GM21528 (cell line): ENCODE data around the gene NCKAP5.

ENCODE experiments used
- ATAC-seq: cut with Tn5 transposase; IDR thresholded peaks from one replicate; pipeline ENCODE4 v1.9.1; 2021; ENCODE audit warnings: mild to moderate bottlenecking, moderate library complexity; ENCODE audit not compliant: unreplicated experiment, low FRiP score

The NCKAP5 gene

GRCh38 chr2:133433455-133434451, 134.5 kb downstream of the NCKAP5 start:
- no peak for ATAC-seq

DNA sequence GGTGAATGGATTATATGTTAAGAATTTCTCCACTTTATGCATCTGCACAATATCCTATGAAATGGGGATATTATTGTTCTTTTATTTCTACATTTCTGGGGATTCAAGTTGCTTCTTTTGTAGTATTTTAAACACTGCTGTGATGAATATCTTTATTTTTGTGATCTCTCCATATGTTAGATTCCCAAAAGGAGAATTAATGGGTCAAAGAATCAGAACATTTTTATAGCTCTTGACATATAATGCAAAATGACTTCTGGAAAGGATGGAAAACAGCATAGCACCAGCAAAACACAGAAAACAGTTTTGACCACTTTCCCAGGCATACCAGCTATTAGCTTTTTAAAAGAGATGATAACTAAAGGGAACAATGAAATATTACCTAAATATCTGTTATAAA, 135.5 kb downstream of the NCKAP5 start:
- ATAC-seq, result no peak

- ATAC-seq, result no peak
Measured at GRCh38 chr2:133431289-133431688, 137.0 kb downstream of the NCKAP5 start.

DNA sequence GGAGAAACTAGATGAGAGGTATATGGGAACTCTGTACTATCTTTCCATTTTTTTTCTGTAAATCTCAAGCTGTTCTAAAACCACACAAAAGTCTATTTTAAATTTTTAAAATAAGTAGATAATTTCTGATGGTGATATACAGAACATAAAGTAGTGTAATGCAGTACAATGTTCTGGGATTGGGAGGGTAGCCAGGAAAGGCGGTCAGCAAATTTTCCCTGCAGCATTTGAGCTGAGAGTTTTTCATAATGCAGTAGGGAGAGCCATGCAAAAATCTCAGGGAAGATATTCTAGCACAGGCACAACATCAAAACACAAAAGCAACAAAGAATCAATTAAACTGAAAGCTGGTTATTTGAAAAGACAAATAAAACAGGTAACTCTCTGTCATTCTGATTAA, 141.5 kb downstream of the NCKAP5 start:
- no peak for ATAC-seq

DNA sequence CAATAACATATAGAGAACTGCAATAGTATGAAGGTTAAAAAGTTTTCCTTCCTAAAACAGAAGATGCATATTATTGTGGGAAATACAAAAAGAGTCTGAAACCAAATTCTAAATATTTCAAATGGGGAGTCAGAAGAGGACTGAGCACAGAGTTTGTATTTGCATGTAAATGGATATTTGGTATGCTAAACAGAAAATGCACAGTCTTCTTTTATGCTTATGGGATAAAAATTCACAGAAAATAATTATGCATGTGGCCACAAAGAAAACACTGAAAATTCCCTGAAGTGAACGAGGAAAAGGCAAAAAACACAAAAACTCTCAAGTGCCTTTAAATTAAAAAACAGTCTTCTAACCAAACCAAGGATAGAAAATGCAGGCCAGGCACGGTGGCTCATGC, 142.7 kb downstream of the NCKAP5 start:
- no peak for ATAC-seq

- no peak for ATAC-seq
Measured at GRCh38 chr2:133424876-133425275, 143.4 kb downstream of the NCKAP5 start.

- ATAC-seq, result no peak
Measured at GRCh38 chr2:133422931-133423351, 145.3 kb downstream of the NCKAP5 start.

- peak; percentile 88 for ATAC-seq
Measured at GRCh38 chr2:133421516-133422324, 146.5 kb downstream of the NCKAP5 start.

DNA sequence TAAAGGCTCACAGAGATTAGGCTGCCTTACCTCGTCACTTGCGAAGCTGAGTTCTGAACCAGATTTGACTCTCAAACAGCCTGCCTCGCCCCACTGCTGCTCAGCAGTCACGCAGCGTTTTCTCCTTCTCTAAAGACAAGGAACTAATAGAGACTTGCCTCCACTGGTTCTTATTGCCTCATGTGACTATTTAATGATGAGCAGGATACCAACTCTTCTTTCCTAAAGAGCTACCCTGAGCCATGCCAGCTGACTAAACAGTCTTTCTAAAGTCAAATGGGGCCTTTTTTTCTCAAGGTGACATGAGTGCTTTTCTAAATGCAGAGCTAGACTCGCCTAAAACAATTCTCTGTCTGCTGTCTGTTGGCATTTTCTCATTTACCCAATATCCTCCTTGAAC, 147.5 kb downstream of the NCKAP5 start:
- ATAC-seq, result no peak

GRCh38 chr2:133418671-133419070, 149.6 kb downstream of the NCKAP5 start:
- ATAC-seq, result no peak

GRCh38 chr2:133418021-133418420, 150.2 kb downstream of the NCKAP5 start:
- no peak for ATAC-seq

GRCh38 chr2:133417415-133417814, 150.8 kb downstream of the NCKAP5 start:
- no peak for ATAC-seq

GRCh38 chr2:133416736-133417135, 151.5 kb downstream of the NCKAP5 start:
- no peak for ATAC-seq

GRCh38 chr2:133416146-133416545, 152.1 kb downstream of the NCKAP5 start:
- ATAC-seq, result no peak

DNA sequence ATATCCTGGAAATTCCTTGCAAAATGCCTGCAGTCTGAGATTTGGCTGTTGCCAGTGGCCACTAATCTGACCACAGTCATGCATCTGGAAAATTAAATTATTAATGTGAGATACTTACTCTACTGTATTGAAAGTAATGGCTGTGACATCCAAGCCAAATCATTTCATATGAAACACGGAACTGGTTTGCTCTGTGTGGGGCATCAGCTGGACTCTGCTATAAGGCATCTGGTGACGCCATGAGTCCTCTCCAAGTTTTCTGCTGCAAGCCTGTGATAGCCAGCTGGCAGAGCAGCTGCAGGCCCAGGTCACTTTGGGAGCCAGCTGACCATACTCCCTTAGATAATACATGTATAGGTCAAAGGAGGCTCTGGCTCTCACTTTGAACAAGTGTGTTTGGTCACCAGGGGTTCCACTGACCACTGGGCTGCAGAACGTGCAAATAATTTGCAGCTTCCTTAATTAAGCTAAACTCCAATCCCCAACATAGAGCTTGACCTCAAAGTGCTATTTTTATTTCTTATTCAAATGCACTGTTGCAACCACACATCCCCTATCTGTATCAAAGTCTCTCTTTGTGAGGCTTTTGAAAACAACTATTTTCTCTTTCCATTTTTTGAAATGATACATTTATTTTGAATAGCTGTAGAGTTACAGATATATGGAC, 152.9 kb downstream of the NCKAP5 start:
- no peak for ATAC-seq

- no peak for ATAC-seq
Measured at GRCh38 chr2:133414486-133415209, 153.6 kb downstream of the NCKAP5 start.

DNA sequence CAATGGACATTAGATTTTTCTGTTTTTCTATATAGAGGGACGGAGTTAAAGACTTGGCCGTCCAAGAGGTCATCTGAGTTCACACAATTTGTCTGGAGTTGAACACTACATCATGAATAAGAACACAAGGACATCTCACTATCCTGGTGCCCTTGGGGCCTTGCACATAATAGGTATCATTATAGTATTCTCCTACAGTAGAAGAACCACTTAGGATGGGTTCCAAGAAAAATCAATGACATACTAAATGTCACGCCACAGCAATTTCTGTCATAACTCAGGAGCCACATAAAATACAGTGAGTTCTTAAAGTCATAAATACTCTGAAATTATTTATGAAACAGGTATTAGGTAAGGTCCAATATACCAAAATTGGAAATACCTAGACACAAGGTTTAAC, 154.4 kb downstream of the NCKAP5 start:
- ATAC-seq, result no peak

- ATAC-seq, result no peak
Measured at GRCh38 chr2:133412694-133413093, 155.6 kb downstream of the NCKAP5 start.

- ATAC-seq, result no peak
Measured at GRCh38 chr2:133411857-133412256, 156.4 kb downstream of the NCKAP5 start.

DNA sequence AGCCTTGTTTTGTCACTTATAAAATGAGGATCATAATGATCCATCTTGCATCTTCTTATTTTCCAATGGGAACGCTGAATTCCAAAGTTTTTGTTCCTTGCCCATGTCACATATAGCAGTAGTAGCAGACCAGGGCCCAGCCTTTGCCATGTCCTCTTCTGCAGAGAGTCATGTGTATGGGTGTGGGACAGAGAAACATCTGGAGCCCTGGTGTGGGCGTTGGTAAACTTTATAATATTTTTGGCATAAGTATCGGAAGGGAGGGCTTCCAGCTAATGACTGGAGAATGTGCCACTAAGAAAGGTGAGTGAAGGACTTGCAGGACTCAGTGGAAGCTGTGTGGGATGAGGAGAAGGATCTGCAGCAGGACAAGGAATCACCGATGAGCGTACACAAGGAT, 157.2 kb downstream of the NCKAP5 start:
- no peak for ATAC-seq
